ENCODE measurements around the gene HPN.

GRCh38 chr19:35059799-35060091 is 18.2 kb downstream of the HPN start:
- TF ChIP-seq SALL2 (CRISPR knock-in tag; IDR thresholded peaks at IDR 0.05) (no peak), HCFC1 (IDR thresholded peaks at IDR 0.05; ENCODE audit: low read depth, low read length) (no peak), HDAC6 (IDR thresholded peaks at IDR 0.05; ENCODE audit: low read depth, low read length) (no peak), YY1 (IDR thresholded peaks at IDR 0.05; ENCODE audit: insufficient read depth, insufficient replicate concordance, low read depth, low read length) (no peak), NONO (IDR thresholded peaks at IDR 0.05) (no peak), NONO (CRISPR knock-in tag; conservative IDR thresholded peaks at IDR 0.05) (no peak), TAF1 (CRISPR knock-in tag; IDR thresholded peaks at IDR 0.05) (no peak), CTCF (CRISPR knock-in tag; IDR thresholded peaks at IDR 0.05) (no peak), RNF219 (CRISPR knock-in tag; IDR thresholded peaks at IDR 0.05) (no peak)
